Activated CD4-positive, CD25-positive, alpha-beta regulatory T cell treated with anti-CD3 and anti-CD28 coated beads, Interleukin-2, amount 50 U/mL, for 72 hours (primary cell): ENCODE measurements around the gene RXYLT1.
"Not testable (repeated sequence)": the region's sequence is repeated elsewhere in the genome, so short reads cannot be mapped to it uniquely, and the experiment has no call there.

Experiments
- DNase-seq: peaks from one replicate; pipeline ENCODE4 v3.0.0; 2021

The RXYLT1 gene, protein sequence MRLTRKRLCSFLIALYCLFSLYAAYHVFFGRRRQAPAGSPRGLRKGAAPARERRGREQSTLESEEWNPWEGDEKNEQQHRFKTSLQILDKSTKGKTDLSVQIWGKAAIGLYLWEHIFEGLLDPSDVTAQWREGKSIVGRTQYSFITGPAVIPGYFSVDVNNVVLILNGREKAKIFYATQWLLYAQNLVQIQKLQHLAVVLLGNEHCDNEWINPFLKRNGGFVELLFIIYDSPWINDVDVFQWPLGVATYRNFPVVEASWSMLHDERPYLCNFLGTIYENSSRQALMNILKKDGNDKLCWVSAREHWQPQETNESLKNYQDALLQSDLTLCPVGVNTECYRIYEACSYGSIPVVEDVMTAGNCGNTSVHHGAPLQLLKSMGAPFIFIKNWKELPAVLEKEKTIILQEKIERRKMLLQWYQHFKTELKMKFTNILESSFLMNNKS

DNA sequence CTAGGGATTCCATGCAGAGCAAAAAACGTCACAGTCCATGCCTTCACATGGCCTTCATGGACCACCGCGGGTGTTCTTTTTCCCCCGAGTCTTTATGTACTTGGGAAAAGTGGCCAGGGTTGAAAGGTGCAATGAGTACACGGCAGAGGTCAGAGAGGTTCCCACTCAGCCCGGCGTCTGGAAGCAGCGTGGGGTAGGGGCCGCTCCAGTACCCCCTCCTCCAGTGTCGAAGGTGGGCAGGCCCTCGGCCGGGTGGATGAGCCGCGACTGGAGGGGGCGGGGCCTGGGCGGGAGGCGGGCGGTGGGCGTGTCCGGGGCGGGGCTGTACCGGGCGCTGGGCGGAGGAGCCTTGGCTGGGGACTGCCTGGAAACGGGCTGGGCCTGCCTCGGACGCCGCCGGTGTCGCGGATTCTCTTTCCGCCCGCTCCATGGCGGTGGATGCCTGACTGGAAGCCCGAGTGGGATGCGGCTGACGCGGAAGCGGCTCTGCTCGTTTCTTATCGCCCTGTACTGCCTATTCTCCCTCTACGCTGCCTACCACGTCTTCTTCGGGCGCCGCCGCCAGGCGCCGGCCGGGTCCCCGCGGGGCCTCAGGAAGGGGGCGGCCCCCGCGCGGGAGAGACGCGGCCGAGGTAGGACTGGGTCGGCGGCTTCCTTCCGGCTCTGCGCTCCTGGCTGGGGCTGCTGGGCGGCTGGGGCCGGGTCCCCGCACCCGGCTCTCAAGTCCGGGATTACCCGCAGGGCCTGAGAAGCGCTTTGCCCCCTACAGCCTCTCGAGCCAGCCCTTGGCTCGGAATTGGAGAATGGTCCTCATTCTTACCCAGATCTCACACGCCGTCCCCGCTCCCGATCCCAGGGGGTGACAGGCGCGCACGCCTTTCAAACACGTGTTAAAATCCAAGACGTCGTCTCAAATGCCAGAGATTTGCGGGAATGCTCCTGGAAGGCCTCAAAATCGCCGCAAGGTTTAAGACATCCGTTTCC lies at the start of gene RXYLT1:
TSS of gene RXYLT1 (plus strand) at position 412 of the 984 bp plus-strand sequence. CDS start at position 464, 52 bp downstream.
- DNase-seq = peak; percentile 83

DNA sequence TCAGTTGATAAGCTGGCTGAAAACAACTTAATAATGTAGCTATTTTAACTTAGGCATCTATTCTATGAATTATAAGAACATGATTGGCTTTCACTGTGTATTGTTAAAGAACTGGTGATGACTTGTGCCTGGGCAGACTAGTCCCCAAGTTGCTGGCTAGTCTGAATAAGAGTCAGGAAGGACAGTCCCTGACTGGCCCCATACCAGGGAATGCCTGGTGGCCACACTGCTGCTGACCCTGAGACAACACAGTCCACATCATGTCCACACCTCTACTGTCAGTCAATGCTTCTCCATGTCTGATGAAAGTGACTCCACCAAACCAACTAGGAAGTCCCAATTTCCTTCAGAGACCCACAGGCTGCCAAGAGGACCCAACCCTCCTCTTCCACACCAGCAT lies 46.9 kb upstream of the RXYLT1 start:
- not testable (repeated sequence) for DNase-seq

DNA sequence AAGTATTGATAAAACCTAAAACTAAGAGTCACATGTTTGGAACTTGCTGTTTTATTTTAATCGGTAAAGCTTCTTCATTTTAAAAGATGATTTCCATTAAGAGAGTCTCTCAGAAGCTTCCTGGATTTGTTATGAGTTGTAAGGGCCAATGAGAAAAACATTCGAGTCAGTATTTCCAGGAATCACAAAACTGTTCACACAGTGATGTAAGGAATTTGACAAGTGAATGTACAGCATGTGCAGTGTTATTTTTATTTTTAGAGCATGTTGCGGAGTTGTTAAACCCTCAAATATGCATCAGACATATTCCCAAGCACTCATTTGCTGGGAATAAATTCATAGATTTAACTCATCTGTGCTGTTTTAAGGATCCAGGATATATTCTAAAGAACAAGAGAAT lies 46.1 kb upstream of the RXYLT1 start:
- not testable (repeated sequence) for DNase-seq

DNA sequence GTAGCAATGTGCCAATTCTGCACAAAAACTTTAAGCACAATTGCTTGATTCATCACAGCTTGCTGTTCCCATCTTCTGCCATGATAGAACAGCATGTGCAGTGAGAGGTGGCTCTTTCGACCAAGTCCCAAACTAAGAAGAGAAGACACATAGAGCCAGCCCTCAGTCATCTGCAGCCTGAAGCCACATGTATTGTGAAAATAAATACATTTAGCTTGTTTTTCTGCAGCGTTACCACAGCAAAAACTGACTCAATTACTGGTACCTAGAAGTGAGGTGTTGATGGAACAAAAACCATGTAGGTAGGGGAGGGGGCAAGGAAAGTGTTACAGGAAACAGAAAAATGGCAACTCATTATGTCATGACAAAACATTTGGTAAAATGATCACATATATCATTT lies 39.2 kb upstream of the RXYLT1 start:
- DNase-seq = not testable (repeated sequence)

DNA sequence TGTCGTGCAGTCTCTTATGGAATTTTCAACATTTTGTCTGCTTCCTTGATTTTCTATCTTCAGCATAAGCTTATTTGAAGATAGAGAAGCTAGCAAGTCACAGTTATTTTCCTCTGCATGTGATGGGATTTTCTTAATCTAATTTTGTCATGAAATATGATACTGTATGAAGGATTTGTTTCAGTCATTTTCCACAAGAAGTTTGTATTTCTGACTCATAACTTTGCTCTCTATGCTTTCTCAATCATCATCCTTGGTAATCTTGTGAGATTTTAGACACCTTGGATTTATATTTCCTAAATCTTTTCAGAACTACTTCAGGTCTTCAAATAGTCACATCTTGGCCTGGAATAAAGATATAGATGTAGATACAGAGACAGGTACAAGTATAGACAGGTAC lies 38.3 kb upstream of the RXYLT1 start:
- not testable (repeated sequence) for DNase-seq

DNA sequence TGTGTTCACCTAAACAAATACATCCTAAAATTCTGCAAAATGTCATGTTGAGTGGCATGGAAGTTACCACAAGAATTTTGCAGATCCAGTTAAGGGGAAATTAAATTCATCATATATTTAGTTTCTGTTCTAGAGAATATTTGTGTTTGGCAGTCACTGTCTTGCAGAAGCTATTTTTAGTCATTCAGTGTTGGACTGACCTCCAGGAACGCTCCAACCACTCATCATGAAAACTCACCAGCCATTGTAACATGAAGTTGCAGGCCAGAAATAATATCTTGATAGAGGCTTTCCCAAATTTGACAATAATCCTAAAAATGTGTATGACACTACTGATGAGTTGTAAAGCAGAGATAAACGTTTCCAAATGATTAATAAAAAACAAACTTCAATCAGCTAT lies 35.6 kb upstream of the RXYLT1 start:
- not testable (repeated sequence) for DNase-seq

DNA sequence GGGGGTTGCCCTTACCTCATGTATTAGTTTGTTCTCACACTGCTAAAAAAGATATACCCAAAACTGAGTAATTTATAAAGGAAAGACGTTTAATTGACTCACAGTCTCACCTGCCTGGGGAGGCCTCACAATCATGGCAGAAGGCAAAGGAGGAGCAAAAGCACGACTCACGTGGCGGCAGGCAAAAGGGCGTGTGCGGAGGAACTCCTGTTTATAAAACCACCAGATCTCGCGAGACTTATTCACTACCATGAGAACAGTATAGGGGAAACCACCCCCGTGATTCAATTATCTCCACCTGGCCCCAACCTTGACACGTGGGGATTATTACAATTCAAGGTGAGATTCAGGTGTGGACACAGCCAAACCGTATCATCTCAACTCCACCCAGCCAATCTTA lies 33.2 kb upstream of the RXYLT1 start:
- DNase-seq = not testable (repeated sequence)

DNA sequence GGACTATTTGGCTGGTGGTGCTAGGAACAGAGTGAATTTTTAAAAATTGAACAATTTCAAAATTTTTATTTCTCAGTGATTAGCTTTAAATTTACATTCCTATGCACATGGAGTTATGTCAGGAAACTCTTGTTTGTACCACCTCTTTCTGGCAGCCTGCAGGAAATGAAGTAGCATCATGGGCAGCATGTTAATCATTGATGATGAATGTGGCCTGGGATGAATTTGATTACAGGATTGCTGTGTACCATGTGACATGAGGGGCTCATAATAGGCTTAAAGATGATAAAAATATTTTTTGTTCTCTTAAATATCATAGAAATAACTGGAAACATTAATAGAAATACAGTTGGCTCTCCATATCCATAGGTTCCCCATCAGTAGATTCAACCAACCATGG lies 32.6 kb upstream of the RXYLT1 start:
- DNase-seq = not testable (repeated sequence)

DNA sequence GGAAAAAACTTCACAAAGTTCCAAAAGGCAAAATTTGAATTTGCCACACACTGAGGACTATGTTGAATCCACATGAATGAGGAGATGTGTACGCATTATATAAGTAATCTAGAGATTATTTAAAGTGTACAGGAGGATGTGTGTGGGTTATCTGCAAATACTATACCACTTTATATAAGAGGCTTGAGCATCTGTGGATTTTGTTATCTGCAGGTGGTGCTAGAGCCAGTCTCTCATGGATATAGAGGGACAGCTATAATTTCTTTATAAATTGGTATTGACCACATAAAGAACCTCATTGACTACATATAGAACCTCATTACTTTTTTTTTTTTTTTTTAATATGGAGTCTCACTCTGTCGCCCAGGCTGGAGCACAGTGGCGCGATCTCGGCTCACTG lies 32.2 kb upstream of the RXYLT1 start:
- no peak for DNase-seq

DNA sequence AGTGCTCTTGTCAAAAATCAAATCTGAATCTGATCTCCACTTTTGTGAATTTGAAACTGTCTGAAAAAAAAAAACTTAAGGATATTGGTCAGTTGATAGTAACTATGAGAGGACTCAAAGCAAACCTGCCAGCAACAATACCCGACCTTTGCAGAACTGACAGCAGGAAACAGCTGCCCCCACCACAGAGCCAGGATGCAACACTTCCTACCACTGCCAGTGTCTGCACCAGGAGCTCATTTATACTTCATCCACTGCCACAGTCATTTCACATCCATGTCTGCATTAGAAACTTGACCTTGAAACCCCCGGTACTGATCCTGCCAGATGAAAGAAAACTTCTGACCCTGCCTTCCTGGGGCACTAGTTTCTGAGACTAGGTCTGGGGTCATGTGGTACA lies 27.4 kb upstream of the RXYLT1 start:
- no peak for DNase-seq

DNA sequence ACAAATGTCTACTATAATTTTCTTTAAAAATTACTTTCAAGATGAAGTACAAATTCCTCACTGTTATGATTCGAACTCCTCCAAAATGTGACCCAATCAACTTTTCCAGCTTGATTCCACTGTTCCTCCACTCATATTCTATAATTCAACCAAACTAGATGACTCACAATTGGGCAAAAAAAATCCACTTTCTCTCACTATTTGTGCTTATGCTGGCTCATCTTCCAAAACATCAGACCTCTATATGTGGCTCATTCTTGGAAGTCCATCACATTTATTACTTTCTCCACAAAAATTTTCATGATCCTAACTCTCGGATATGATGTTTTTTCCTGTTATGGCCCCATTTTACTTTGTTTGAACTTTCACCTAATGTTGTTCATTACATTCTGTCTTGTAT lies 26.9 kb upstream of the RXYLT1 start:
- DNase-seq = no peak

DNA sequence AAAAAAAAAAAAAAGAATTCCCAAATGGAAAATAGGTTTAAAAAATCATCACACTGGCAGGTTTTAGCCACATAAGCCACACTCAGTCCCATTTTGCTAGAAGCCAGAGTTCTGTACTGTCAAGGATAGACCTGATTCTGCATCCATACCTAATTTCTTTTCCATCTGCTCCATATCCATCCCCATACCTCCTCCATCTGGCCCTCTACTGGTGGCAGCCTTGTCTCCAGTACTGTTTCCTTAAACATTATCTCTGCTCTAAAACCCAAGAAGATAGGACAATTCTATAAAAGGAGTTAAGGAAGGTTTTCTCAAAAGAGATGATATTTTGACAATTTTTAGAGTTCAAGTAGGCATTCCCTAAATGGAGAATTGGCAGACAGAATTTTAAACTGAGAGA lies 26.0 kb upstream of the RXYLT1 start:
- DNase-seq = no peak

DNA sequence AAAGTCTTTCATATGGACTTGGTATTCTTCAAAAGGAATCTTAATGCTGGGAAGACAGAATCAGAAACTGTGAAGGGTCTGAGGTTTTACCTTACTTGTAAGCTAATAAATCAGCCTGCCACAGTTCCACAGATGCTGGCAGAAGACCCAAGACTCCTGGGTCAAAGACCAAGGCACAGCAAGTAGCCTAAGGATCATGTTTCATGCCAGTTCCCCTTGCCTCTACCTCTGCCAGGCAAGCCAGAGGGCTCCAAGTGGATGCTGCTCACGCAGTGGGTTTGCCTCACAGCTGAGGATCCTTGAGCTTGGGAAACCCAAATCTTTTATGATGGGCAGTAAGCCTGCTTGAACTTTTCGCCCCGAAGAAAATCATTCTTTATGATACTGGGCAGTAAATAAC lies 15.2 kb upstream of the RXYLT1 start:
- DNase-seq = no peak

DNA sequence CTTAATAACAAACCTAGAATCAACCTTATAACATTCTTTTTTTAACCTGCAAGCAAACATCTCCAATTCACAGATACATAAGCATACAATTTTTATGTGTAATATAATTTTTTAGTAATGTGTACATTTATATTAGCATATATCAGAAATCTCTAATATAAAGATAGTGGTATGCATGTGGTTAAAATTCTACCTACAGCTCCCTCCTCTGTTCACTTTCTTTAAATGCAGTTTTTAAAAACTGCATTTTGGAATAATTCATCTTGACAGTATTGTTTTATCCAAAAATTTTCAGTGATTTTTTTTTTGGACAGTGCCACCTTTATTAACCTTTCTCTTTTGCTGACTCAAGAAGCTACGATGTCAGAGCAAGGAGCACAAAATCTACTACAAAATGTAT lies 13.2 kb upstream of the RXYLT1 start:
- DNase-seq = no peak

DNA sequence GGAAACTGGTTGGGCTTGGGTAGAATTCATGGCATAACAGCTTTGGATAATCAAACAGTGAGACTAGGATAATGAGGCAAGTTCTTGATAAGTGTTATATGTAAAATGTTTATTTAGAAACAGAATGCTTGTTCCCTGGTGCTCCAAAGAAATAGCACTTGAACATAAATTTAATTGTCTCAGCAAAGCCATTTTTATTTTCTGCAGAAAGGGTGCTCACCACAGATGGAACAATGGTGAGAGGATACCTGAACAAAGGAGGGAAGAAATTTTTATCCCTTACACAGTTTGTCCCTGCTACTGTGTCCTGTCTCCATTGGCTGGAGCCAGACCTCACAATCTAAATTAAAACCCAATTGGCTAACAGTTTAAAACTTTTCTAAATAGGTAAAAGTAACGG lies 9.3 kb upstream of the RXYLT1 start:
- no peak for DNase-seq

DNA sequence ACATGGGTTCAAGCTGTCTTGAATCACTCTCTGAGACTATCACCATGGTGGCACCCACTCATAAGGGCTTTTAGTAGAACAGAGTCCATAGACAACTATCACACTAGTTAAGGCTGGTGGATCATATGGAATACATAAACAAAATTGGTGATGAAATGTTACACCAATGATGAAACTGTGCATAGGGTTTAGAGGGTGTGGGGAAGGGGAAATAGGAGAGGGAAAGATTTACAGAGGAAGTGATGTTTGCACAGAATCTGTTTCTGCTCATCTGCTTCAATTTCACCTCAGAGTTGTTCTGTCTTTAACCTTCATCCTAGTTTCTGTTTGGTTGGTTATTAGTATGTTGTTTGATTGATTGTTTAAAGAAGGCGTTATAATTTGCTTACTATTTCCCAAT lies 2.4 kb upstream of the RXYLT1 start:
- no peak for DNase-seq

DNA sequence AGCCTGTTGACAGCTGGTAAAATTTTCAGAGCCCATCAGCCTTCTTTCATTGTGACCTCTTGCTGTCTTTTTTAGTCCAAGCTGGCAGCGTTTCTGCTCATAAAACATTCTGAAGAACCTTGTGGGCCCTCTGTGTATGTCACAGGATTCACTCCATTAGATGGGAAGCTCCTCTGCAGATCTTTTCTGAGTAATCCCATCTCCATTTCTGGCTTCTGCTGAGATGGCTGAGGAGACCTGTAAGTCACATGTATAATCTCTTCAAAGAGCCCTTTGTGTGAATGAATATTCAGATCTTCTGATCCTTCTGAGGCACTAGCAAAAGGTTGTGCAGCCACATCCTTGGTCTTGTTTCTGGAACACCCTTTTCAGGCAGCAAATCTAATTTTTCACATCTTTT lies 2.8 kb downstream of the RXYLT1 start:
- no peak for DNase-seq

DNA sequence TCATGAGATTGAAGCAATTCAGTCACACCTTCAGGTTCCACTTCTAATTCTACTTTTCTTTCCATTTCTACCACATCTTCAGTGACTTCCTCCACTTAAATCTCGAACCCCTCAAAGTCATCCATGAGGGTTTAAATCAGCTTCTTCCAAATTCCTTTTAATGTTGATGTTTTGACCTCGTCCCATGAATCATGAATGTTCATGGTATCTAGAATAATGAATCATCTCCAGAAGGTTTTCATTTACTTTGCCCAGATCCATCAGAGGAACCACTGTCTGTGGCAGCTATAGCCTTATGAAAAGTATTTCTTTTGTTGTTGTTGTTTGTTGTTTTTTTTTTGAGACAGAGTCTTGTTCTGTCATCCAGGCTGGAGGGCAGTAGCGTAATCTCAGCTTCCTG lies 7.6 kb downstream of the RXYLT1 start:
- no peak for DNase-seq

DNA sequence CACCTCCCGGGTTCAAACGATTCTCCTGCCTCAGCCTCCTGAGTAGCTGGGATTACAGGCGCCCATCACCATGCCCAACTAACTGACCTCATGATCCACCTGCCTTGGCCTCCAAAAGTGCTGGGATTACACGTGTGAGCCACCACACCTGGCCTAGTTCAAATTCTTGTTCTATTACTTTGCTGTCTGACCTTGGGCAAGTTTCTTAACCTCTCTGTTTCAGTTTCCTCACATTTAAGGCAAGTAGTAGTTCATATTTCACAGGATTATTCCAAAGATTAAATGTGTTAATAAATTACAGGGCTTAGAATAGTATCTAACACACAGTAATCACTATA lies 10.9 kb downstream of the RXYLT1 start:
- no peak for DNase-seq

DNA sequence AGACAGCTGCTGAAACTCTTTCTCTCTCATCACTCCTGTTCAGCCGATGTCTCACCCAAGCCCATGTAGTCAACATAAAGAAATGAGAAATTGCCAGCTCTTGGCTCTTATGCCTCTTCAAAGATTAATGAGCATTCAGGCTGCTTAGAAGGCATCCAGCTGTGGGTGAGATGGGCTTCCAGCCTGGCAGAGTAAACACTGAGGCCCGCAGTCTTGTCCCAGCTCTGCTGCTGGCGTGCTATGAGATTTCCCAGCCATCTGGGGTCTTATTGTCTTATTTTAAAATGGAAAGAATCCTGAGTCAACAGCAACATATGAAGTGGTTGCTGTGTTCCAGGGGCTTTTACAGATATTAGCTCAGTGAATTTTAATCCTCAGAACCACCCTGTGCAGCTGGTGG lies 12.6 kb downstream of the RXYLT1 start:
- DNase-seq = no peak

DNA sequence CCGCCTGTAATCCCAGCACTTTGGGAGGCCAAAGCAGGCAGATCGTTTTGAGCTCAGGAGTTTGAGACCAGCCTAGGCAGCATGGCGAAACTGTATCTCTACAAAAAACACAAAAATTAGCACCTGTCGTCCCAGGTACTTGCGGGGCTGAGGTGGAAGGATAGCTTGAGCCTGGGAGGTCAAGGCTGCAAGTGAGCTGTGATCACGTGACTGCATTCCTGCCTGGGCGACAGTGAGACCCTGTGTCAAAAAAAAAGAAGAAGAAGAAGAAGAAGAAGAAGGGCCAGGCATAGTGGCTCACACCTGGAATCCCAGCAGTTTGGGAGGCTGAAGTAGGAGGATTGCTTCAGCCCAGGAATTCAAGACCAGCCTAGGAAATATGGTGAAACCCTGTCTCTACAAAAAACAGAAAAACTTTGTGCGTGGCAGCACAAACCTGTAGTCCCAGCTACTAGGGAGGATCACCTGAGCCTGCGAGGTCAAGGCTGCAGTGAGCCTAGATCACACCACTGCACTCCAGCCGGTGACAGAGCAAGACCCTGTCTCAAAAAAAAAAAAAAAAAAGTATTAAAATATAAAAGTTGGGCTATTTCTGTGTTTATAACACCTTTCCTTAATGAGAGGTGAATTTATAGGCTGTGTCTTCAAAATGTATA lies 15.5 kb downstream of the RXYLT1 start:
- DNase-seq = no peak

DNA sequence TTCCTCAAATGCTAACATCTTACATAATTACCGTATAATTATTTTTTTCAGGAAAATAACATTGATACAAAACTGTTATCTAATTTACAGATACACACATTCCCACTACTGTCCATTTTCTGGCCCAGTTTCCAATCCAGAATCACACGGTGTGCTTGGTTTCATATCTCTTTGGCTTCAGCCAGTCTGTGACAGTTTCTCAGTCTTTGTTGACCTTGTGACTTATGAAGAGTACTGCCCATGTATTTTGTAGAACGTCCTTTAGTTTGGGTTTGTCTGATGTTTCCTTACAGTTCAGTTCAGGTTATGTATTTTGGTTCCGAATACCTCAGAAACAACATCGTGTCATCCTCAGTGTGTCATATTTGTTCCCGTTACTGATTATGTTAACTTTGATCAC lies 16.2 kb downstream of the RXYLT1 start:
- no peak for DNase-seq

DNA sequence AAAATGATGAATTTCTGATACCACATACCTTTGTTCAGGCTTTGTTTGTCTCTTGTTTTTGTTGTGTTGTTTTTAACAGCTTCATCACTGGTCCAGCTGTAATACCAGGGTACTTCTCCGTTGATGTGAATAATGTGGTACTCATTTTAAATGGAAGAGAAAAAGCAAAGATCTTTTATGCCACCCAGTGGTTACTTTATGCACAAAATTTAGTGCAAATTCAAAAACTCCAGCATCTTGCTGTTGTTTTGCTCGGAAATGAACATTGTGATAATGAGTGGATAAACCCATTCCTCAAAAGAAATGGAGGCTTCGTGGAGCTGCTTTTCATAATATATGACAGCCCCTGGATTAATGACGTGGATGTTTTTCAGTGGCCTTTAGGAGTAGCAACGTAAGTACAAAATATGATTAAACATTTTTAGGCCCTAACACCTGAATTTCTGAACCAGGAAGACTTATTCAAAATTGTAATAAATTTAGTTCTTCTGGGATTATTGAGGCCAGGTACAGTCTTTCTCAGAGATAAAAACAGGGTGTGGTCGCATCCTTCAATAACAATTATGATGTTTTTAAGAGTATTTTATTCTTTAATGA lies 22.4 kb downstream of the RXYLT1 start:
- DNase-seq = no peak
